HPDE6-E6E7 (cell line): ENCODE measurements around the gene CAMK2D.

Experiments used
- DNase-seq: peaks from one replicate; pipeline ENCODE4 v3.0.0; 2011; ENCODE audit warnings: missing footprints; ENCODE audit errors: extremely low spot score

CAMK2D gene

DNA sequence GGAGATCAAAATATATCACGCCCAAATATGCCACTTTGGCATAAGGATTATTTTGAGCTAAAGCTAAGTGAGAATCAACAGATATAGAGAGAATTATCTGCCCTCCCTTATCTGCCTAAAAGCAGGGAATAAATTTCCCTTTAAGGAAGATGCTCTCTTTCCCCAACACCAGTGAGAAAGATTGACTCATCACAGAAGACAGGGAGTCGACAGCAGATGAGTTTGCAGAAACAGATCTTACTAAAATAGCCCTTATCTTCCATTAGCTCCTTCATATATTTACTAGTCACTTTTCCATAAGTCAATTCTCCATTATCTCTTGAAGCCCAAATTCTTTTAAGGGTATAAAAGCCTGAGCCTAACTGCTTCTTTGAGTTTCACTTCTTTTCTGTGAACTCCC, 156.6 kb downstream of the CAMK2D start:
- no peak for DNase-seq

DNA sequence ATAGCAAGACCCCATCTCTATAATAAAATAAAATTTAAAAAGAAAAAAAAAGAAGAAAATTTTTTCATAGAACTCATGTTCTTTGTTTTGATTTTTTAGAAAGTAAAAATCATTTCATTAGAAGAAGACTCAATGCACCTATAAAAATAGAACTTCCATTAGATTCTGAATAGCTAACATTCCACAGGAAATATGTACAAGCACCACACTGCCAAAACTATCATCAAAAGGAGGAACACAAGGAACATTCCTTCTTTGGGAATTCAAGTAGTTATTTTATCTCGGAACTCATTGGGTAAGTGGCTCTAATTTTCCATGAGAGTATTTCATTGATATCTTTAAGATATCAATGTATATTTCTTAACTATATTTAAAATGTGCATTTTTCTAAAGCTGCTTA, 157.6 kb downstream of the CAMK2D start:
- DNase-seq: no peak

DNA sequence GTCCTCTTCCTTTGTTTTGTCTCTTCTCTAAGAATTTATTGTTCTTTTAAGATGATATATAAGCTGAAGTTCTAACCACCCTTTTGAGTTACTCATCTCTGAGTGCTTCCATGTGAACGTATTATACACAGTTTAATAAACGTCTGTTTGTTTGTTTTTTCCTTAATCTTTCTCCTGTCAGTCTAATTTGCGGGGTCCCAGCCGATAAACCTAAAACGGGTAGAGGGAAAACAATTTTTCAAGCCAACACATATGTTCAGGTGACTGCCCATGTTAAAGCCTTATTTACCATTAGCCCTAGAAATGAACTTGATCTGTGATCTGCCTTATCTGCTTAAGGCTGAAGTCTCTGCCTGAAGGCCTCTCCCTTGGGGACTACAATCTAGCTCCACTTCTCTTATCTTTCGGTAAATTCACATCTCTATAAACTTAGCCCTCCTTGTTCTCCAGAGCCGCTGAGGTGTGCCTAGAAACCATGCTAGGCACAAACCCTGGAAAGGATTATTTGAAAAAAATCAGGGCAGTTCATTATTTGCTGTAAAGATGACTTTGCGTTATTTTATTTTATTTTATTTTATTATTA, 158.8 kb downstream of the CAMK2D start:
- no peak for DNase-seq

DNA sequence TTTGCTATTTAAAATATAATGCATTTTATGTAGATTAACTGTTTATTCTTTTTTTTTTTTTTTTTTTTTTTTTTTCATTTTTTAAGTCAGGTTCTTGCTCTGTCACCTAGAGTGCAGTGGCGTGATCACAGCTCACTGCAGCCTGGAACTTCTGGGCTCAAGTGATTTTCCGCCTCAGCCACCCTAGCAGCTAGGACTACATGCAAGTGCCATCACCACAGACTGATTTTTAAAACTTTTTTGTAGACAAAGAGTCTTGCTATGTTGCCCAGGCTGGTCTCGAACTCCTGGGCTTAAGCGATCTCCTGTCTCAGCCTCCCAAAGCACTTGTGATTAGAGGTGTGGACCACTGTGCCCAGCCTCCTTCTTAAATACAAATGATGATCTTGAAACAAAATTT, 159.9 kb downstream of the CAMK2D start:
- DNase-seq: no peak

DNA sequence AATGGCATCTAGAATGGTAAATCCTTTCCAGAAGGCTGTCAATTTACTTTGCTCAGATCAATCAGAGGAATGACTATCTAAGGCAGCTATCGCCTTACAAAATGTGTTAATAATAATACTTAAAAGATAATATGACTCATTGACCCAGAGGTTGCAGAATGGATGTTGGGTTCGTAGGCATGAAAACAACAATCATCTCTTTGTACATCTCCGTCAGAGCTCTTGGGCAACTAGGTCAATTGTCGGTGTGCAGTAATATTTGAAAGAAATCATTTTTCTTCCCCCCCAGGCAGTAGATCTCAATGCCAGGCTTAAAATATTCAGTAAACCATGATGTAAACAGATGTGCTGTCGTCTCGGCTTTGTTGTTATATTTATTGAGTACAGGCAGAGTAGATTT, 165.1 kb downstream of the CAMK2D start:
- DNase-seq: no peak

DNA sequence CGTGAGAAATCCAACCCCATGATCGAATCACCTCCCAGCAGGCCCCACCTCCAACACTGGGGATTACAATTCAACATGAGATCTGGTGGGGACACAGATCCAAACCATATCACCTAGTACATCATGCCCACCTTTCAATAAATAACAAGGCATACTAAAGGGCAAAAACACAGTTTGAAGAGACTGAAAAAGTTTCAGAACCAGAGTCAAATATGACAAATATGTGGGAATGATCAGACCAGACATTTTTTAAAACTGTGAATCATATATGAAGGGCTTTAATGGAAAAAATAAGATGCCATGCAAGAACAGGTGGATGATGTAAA, 167.3 kb downstream of the CAMK2D start:
- DNase-seq: no peak

DNA sequence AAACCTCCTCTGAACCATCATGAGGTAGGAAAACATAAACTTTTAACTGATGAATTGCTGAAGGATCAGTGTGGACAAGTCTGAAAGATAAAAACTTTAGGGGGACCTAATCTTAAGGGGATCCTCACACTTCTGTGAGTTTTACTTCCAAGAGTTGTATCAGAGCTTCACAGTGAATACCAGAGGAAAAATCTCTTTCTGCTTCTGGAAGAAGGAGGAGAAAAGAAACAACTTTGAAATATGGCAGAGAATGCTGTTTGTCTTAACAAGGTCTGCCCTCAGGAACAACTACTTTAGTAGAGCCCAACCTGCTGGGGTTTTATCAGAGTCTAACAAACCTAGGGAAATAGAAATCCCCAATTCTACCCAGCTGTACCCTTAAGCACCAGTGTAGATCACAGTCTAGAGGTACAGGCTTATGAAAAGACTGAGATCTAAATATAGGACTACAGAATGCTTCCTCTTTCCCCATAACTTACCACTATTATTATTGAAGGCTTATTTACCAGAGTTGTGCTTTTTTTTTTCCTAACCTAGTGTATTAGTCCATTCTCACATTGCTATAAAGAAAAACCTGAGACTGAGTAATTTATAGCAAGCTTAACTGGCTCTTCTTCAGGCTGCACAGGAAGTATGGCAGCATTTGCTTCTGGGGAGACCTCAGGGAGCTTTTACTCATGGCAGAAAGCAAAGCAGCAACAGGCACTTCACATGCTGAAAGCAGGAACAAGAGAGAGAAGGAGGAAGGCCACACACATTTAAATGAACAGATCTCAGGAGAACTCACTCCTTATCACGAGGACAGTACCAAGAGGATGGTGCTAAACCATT, 167.9 kb downstream of the CAMK2D start:
- DNase-seq: no peak

DNA sequence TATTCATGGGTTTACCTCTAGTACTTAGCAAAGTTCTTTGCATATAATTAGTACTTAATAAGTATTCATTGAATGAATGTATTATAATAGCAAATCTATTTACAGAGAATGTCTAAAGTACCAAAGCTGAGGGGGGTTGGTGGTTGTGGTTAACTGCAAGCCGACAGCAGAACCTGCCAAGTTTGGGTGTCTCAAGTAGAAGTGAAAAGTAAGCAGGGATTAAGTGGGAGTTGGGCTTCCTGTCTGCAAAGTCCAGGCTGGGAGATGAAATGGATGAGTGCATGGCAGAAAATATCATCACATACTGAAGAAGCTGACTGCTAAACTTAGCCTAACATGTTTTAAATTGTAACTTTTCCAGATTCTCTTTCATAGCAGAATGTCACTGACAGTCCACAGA, 169.6 kb downstream of the CAMK2D start:
- no peak for DNase-seq

DNA sequence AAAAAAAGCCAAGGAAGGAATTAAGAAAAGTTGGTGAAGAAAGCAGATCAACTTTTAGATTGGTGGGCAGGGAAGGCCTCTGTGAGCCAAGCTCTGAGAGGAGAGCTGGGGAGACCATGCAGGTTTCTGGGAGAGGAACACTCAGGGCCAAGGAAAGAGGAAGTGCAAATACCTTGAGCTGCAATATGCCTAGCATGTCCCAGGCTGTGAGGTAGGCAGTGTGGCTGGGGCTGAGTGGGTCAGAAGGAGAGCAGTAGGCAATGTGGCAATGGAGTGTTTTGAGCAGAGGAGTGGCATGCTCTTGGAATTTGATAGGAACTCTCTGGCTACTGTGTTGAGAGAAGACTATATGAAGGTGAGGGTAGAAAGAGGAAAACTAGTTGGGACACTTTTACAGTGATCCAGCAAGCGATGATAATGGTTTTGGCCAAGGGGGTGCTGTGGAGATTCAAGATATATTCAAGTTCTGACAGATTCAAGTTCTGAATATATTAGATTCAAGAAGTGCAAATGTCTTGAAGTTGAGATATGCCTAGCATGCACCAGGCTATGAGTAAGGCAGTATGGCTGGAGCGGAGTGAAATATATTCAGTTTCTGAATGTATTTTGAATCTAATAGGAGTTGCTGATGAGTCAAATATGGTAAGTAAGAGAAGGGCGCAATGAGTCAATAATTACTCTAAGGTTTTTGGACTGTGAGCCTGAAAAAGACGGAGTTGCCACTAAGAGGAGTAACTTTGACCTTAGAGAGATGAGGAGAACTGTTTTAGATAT, 172.5 kb downstream of the CAMK2D start:
- no peak for DNase-seq

DNA sequence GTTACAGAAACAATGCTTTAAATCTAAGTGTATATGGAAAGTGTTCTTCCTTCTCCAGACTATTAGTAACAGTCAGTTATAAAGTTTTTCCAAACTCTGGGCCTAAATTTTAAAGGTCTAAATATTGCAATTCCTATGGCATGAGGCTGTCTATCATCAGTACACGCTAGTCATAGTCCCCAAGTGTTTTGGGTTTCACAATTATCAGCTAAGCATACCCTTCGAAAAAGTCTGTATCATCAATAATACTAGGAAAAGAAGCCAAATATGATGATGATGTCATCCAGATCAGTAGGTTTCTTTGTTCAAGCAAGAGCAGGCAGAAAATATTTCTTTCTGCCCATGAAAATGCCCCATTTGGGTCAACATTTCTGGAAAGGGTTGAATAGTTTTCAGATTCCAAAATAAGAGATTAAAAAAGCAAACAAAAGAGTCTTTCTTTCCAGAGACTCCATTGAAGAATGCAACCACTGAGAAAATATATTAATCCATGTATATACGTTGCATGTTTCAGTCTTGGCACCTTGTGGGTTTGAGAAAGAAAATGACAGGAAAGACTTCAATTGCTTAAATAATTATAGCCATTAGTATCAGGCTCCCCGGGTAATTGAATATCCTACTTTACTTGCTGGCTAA, 173.8 kb downstream of the CAMK2D start:
- DNase-seq: no peak

DNA sequence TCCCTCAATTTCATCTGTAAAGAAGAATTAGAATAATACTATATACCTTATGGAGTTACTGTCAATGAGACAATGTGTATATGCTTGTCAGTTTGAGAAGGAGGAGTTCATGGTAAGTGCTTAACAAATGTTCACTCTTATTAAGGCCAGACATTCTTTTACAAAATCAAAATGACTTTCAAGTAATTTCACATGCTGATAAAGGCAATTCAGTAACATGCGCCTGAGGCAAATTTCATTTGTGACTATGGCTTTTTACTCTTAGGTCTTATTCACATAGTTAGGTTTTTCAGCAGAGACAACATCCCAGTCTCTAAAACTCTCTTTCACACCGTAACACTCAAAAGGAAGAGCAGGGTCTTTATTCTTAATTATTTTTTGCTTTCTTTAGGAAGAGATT, 174.4 kb downstream of the CAMK2D start:
- no peak for DNase-seq

DNA sequence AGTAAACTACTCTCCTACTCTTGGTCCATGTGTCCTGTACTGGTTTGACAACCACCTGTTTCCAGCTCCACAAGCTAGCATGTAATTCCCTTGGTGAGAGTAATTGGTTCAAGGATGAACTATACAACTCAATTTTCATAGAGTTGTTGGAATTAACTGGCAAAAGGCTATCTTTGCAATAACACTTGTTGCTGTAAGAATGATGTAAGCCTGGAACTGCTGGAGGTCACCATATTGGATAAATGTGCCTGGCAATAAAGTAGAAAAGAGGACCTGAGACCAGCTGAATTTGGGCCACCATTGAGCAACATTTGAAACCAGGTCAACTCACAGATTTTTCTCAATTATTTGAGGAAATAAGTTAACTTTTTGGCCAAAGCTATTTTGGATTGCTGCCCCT, 175.5 kb downstream of the CAMK2D start:
- no peak for DNase-seq

DNA sequence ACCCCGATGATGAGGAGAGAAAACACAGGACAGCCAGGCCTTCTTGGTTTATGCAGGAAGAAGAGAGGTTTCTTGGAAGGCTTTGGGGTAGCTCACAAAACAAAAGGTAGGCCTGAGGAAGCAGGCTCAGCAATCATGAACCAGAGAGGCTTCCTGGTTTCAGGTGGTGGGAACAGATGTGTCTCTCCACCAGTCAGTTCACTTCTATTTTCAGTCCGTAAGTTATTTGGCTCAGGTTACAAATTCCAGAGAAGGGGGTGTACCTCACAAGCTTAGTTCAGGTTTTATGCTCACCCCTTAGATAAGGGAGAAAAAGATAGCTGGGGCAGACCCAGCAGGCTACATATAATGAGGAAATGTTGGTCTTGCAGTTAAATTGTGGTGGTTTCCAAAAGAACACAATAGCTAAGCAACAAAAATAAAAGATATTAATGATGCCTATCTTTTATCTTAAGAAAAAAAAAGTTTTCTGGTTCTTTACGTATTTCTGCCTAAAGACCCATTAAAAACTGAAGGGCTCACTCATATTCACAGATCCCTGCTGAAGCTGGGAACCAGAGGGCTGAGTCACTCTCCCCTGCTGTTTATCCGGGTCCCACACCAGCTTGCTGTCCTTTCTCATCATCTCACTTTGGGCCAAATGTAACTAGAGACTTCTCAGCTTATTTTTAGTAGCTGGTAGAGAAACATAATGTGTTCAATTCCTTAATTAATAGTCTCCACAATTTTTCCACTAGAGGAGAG, 177.0 kb downstream of the CAMK2D start:
- DNase-seq: no peak

DNA sequence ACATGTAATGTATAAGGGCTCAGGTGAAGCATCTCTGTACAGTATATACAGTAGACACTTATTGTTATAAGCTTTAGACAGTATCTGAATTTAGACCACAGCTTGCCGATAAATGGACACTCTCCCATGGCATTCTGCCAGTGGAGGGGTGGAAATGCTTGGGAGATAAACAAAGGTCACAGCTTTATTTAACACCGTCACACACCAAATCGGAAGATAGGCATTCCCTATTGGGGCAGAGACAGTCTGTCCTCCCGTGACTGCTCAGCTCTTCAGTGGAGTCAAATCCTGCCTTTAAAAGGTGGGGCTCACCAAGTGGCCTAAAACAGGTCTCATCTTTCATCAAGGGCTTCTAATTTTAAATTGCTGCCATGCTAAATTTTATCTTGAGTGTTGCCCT, 178.8 kb downstream of the CAMK2D start:
- no peak for DNase-seq

DNA sequence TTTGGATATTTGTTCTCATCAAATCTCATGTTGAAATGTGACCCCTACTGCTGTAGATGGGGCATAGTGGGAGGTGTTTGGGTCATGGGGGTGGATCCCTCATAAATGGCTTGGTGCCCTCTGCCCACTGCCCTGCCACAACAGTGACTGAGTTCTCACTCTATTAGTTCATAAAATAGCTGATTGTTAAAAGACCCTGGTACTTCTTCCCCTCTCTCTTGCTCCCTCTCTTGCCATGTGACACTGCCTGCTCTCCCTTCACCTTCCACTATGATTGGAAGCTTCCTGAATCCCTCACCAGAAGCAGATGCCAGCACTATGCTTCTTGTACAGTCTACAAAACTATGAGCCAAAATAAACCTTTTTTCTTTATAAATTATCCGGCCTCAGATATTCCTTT, 182.2 kb downstream of the CAMK2D start:
- no peak for DNase-seq

DNA sequence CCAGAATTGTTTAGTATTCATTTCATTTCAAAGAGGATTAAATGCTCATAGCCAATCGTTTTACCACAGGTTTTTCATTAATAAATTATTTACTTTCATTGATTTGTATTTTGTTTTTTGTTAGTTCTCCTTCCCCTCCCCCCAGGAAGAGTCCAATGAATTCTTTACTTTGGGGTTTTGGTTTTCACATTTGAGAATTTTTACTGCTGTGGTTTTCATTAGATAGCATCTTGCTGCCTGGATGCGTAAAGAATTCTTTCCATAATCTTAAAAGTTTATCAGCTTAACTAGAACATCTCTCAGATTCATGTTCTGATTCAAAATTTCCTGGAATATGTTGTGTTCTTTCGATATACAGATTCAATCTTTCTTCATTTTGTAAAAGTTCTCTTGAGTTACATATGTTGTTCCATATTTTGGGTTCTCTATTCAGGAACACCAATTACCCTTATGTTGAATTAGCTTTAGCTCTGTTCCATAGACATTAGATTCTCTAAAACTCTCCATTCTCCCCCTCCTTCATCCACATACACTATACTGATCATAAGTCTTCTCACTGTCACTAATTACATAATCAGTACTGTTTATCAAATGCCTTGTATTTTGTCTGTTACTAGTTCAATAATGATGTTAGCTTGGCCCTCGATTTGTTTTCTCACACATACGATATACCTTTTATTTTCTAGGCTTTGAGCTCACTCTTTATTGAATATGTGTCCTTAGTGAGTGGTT, 184.4 kb downstream of the CAMK2D start:
- DNase-seq: no peak

DNA sequence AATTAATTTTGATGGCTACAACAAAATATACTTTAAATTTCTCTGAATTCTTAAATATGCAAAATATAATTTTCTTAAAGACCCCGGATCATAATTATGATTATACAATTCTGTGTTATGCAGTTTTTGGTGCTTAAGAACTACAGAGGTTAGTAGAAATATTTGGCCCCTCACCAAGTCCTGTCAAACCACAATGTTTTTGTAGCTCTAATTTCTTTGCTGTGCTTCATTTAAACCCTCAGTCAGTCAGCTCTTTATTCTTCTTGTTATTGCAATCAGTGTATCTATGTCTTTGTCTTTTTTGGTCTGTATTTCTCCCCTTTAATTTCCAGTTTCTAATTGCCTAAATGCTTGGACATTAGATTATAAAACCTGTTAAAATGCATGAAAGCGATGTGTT, 186.1 kb downstream of the CAMK2D start:
- no peak for DNase-seq

DNA sequence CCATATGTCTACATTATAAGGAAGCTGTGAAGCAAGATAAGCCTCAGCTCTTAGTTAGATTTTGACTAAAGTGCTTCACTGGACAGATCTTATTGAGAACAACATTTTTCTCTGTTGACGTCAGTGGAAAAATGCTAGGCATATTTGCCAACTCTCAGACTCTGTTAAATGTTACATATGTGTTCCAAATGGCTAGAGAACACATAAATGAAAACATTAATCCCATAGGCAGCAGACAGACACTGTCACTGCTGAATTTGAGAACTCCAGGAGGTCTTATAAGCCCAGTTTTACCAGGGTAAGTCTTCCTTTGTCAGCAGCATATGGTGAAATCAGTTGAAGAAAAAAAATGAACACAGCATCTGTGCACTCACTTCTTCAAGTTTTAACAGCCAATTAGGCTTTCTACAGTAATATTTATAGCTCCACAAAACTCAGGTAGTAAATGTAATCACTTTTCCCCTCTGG, 186.9 kb downstream of the CAMK2D start:
- no peak for DNase-seq

DNA sequence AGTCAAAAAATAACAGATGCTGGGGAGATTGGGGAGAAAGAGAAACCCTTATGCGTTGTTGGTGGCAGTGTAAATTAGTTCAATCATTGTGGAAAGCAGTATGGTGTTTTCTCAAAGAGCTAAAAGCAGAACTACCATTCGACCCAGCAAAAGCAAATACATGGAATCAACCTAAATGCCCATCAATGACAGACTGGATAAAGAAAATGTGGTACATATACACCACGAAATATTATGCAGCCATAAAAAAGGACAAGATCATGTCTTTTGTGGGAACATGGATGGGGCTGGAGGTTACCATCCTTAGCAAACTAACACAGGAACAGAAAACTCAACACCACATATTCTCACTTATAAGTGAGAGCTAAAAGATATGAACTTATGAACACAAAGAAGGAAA, 188.9 kb downstream of the CAMK2D start:
- no peak for DNase-seq

DNA sequence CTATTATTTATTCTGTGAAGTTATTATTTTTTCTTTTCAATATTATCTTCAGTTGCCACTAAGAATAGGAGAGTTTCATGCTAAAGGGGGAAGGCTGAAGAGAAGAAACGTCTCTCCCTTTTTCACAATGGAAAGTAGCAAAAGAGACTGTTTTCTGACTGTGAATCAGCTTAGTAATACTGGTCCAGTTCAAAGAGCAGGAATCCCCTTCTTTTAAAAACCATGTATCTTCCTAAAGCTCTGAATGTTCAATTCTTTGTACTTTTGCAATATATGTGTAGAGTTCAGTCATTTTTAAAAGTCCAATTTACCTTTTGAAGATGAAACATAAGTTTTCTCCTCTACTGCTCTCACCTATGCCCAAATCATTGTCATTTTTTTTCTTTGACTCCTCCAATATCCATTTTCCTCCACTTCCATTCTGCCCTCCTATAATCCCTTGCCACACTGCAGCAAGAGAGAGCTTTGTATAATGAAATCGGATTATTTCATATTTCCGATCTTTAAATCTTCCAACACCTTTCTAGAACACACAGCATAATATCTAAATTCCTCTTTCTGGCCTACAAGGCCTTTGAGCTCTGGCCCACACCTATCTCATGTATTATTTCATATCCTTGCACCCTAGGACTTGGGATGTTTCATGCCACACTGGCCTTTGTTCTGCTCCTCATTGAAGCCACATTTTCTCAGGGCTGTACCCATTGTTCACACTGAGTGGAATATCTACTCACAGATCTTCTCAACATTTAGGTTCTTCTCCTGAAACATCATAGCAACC, 195.3 kb downstream of the CAMK2D start:
- DNase-seq: no peak
